HL-60/S4 (cell line): ENCODE results near the gene ABCC11.

Experiments
- in situ Hi-C: fragments of 300-500 bp; cut with MboI; formaldehyde crosslinking; loops from 2 replicates; pipeline ENCODE4 v1.14.3; 2022; ENCODE audit warnings: low sequenced_read_pairs

Gene ABCC11

DNA sequence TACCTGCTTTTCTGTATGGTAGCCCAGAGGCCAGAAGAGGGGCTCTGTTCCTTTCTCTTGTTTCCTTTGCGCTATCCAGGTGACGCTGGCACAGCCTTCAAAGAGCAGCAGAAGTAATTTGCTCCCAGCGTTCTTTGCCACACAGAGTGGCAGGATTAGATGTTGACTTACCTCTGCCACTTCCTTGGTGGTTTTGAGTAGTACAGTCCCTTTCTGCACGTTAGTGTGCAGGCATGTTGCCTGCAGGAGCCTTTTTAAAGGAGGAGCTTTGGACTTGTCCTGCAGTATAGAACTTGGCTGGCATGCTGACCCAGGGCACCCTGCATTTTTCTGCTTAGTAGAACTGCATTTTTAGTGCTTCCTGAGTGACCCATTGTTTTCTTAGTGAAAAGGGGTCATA lies at the start of gene ABCC11:
TSS of gene ABCC11 (minus strand) at position 229 of the 400 bp plus-strand sequence. CDS start 15,618 bp downstream, outside the sequence.
- in situ Hi-C loops = no loop called here

DNA sequence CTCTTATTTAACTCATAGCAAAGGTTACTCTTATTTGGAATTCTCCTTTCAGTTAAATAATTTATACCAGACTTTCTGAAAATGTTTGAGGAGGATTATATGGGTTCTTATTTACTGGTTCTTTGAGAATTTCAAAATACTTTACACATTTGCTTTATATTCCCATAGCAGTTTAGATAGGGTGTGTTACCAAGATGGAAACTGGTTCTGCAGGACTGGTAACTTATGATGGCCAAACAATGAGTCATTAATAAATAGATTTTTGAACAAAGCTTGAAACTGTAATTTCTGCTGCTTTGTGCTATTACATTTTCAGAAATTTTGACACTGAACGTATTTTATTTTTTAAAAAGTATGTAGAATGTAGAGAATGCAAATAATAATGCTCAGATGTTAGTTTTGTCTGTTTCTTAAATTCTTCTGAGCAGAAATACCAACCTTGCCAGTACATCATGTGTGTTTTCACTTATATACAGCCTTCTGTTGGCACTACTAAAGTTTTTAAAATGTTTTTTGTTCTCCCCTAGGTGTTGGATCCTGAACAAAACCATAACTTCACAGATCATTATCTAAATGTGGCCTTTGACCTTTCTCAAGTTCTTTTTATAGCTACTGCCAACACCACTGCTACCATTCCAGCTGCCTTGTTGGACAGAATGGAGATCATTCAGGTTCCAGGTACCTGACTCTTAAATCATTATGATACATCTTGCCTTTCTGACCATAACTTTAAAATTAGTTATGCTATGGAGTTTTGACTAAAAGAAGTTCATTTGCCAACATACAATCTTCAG lies 48.3 kb upstream of the ABCC11 start:
- in situ Hi-C loops = no loop called here

DNA sequence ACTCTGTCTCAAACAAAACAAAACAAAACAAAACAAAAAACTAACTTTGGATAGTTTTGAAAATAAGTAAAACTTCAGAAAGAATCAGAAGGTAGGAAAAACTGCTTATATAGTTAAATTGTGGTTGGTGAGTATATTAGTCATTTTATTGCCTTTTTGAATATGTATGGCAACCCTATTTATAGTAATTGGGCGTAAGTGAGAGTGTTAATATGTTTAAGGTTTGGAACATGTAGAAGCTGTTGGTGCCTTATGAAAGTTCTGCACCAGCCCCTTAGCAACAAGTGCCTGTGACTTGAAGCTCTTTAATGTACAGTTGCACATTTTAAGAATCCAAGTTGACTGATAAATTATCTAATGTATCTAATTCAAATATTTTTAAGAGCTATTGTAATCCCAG lies 47.4 kb upstream of the ABCC11 start:
- in situ Hi-C loops = no loop called here

DNA sequence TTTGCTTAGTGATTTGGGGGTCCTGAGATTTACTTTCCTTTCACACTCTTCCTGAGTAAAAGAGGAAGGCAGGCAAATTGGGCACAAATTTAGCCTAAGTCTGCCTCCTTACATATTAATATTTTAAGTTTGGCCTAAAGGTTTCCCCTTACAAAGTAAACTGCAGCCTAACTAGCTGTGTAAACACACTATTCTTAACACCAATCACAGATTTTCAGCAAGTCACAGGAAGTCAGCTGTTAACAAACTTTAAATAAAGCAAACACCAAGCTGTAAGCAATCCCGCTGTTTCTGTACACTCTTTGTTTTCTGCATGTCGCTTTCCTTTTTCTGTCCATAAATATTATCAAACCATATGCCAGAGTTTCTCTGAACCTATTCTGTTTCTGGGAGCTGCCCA lies 45.1 kb upstream of the ABCC11 start:
- in situ Hi-C loops = no loop called here

DNA sequence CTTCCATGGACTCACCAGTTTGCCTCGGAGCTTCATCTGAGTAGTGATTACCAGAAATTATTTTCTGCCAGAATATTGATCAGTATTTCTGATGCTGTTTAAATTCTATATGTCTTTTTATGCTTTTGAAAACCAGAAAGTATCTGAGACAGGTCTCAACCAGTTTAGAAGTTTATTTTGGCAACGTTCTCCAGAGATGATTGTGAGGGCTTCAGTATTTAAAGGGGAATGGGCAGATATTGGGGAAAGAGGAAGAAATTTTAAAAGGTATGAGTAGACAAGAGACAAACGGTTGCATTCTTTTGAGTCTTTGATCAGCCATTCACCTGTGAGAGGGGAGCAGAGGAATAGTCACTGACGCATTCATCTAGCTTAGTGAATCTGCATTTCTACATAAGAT lies 44.4 kb upstream of the ABCC11 start:
- in situ Hi-C loops = no loop called here

DNA sequence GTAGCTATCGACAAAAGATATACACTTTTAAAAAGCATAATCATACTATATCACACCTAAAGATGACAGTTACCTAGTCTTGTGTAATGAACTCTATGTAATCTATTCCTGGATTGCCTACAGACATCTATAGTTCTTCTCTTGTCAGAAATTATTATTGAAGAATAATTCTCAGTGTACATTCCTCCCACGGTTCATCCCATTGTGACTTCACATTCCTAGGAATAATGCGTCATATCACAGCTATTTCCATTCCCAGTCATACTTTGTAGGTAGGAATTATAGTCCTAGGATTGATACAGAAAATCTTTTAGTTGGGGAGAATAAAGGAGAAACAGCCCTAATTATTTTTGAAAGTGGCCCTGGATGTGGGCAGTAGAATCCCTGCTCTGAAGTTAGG lies 44.0 kb upstream of the ABCC11 start:
- in situ Hi-C loops = no loop called here

DNA sequence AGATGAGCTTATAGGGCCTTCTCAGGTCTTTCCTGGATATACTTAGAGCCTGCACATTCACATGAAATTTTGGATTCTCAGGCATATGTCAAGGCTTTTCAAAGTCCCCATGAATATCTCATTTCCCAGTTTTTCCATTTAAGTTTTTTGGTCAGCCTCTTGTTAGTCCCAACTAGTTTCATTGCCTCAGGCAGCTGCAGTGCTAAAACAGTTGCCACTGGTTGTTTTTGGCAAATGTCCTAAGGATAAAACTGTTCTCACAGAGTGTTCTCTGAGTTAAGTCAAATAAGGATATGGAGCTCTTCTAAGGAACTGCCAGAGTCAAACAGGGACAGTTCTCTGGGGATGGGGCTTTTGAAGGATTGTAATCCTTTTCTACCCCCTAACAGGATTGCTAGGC lies 39.9 kb upstream of the ABCC11 start:
- in situ Hi-C loops = no loop called here

DNA sequence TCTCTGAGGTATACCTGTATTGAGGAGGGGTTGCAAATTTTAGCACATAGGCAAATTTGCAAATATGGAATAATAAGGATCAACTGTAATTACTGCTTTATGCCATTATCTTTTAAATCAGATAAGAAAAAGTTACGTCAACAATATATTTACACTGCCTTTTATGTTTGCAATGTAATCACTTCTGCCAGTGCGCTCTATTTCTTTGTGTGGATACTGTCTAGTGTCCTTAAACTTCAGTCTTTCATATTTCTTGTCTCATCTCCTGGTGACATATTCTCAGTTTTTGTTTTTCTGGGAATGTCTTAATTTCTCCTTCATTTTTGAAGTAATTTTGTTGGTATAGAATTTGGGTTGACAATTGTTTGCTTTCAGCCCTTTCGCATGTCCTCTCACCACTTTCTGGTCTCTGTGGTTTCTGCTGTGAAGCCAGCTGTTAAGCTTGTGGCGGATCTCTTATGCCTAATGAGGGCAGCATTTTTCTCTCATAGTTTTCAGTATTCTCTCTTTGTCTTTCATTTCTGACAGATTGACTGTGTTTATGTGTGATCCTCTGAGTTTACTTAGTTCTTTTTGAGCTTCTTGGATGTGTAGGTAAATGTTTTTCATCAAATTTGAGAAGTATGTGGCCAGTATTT lies 37.6 kb upstream of the ABCC11 start:
- in situ Hi-C loops = no loop called here

DNA sequence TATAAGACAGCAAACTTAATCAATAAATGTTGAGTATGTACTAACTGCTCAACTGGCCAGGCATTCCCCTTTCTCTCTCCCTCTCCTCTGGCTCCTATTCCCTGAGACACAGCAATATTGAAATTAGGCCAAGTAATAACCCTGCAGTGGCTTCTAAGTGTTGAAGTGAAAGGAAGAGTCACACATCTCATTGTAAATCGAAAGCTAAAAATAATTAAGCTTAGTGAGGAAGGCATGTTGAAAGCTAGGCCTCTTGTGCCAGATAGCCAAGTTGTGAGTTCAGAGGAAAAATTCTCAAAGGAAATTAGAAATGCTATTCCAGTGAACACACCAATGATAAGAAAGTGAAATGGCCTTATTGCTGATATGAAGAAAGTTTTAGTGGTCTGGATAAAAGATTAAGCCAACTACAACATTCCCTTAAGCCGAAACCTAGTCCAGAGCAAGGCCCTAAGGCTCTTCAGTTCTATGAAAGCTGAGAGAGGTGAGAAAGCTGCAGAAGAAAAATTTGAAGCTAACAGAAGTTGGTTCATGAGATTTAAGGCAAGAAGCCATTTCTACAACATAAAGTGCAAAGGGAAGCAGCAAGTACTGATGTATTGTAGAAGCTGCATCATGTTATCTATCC lies 35.4 kb upstream of the ABCC11 start:
- in situ Hi-C loops = no loop called here

DNA sequence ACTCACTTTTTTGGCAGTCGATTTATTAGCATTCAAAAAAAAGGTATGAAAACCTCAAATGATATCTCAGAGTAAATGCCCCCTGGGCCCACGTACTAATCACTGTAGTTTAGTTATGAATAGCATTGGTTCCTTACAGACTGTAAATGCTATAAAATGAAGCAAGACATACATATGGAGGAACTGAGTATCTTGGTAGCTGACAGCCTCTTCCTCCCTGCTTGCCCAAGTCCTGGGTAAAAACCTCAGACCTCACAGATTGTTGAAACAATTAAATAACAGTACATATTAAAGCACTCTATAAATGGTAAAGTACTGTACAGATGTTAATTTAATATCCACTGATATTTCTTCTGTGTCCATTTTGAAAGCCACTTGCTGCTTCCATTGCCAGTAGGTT lies 33.2 kb upstream of the ABCC11 start:
- in situ Hi-C loops = no loop called here

DNA sequence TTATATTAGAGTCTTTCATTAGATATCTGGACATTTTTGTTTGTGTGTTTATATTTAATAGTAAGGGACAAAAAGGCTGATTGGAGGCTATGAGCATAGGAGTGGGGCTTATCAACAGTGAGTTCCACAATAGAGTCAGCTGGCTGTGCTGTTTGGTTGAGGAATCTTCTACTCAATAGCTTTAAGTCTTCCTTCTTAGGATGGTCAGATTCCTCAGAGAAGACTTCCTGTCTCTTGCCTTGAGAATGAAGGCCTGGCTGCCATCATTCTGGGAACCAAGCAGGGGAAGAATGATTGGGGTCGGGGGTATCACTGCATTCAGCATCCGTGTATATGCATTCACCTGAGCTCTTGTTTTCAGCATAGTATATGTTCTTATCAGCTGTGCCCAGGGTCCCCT lies 31.9 kb upstream of the ABCC11 start:
- in situ Hi-C loops = no loop called here

DNA sequence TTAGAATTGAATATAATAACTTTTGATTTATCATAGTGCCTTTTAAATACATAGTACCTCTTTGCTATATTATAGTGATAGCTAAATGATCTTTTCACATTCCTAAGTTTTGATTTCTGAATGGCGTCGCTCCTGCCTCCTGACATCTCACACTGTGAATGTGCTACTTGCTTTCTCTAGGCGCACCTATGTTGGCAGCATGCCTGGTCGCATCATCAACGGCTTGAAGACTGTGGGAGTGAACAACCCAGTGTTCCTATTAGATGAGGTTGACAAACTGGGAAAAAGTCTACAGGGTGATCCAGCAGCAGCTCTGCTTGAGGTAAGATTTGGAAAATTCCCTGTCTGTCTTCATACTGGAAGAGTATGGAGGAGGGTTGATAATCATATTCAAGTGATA lies 29.8 kb upstream of the ABCC11 start:
- in situ Hi-C loops = no loop called here

DNA sequence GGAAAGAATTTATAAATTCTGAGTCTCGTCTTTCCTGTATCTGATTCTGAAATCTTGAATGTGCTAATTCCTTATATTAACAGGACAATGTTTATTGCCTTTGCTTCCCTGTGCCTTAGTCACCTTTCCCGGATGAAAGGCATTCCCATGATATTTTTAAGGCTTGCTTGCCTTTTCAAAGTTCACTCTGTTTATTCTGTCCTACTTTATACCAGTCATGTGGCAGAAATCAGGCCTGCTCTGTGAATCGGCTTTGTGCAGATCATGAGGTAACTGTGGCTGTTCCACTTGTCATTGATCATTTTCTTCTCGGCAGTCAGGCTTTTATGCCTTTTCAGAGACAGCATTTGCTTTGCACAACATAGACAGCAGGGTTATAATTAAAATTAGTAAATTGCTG lies 28.8 kb upstream of the ABCC11 start:
- in situ Hi-C loops = no loop called here

DNA sequence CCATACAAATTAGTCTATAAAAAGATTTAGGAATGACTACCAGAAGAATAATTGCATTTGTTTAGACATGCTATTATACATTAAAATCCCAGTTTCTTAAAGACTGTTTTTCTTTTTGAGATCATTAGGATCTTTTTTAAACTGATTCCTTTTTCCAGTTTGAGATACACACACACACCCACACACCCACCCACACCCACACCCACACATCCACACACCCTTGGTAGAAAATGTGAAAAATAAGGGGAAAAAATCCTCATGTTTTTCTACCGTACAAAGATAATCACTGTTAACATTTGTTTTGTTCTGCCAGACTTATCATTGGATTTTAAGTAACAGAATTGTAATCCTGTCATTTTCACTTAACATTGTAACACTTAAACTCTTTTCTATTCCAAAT lies 27.1 kb upstream of the ABCC11 start:
- in situ Hi-C loops = no loop called here

DNA sequence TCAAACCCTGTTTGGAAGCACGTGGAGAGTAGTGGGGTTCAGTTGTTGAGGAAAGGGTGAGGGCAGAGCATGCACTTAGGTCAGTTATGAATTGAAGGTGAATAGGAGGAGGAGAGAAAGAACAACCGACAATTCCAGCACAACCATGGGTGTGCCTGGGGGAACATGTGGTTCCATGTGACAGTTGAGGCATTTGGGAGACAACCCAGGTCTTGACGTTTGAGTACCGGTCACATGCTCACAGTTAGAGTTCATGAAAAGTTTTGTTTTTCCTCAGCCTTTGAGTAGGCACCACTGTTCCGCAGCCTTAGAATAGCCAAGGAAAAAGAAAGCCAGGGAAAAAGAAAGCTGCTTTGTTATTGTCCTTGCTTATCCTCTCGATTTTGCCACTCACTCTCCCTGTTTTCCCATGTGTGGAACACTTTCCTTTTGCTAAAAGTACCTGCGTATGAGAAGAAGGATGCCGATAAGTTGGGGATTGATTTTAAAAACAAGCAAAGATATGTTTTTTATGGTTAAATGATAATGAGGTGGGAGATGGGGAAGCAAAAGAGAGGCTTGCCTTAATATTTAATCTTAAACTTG lies 25.6 kb upstream of the ABCC11 start:
- in situ Hi-C loops = no loop called here

DNA sequence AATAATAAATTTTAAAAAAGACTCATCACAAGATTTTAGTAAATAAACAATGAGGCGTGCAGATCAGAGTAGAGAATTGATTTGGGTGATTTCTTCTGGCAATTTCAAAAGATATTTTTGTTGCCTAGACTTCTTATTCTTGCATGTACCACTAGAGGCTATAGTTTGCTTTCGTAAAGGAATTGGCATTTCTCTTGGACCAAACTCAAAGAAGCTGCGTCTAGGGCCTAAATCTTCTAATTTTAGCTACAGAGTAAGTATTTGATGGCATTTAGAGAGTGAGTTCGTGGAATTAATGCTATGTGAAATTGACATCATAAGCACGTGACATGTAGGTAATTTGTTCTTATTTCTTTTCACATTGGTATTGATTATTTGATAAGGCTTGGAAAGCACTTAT lies 24.4 kb upstream of the ABCC11 start:
- in situ Hi-C loops = no loop called here

DNA sequence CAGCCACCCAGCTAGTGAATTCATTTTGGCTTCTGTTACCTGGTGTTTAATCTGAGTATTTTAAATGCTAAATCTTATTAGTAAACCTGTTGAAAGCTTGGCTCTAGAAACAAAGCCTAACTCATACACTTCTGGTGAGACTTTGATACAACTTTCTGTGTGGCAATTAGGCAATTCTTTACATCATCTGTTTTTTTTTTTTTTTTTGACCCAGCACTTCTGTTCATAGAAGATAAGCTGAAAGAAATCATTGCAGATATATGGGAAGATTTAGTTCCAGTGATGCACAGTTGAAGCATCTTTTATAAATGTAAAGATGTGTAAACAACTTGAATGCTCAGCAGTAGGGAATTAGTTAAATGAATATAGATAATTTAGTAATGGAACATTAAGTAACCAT lies 21.7 kb upstream of the ABCC11 start:
- in situ Hi-C loops = no loop called here

DNA sequence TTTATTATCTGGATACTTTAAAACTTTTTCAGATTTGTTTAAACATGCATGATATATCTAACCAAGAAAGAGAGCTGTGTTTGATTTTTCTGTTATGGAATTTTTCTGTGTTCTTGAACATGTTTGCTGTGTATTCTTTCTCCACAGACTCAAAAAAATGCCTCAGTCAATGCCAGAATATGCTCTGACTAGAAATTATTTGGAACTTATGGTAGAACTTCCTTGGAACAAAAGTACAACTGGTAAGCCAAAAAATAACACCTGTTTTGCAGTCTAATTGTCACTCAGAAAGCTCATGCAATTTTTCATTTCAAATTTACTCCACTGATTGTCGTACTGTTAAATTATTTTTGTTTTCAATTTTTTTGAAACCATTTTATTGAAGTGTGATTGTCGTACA lies 15.3 kb upstream of the ABCC11 start:
- in situ Hi-C loops = no loop called here

DNA sequence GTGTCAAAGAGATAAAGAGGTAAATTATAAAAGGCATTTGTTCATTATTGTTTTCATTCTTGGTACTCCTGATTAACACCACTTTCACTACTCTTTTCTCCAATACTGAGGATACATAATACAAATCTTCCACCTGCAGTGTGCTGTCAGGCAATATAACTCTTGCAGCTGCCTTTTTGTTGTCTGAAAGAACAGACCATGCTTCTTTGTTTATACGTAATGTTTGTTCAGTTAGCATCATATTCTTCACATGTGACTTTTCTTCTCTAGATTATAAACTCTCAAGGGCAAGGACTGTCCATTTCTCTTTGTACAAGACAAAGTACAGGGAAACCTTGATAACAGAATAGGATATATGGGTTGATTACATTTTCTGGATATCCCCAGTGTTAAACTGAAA lies 14.2 kb upstream of the ABCC11 start:
- in situ Hi-C loops = no loop called here

DNA sequence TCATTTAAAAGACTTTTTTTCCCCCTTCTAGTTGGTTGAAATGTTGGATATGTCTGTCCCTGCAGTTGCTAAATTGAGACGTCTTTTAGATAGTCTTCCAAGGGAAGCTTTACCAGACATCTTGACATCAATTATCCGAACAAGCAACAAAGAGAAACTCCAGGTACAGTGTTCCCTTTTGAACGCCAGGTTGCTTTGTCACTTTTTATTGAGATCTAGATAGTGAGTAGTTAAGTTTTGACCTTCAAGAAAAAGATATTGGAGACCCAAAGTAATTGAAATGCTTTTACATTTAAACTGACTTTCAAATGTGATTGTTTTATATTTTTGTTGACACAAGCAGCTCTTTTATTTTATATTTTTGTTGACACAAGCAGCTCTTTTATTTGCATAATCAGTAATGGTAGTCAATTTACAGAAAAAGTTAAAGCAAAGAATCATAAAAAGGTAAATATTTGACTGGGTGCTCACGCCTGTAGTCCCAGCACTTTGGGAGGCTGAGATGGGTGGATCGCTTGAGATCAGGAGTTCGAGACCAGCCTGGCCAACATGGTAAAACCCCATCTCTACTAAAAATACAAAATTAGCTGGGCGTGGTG lies 9.3 kb upstream of the ABCC11 start:
- in situ Hi-C loops = no loop called here

DNA sequence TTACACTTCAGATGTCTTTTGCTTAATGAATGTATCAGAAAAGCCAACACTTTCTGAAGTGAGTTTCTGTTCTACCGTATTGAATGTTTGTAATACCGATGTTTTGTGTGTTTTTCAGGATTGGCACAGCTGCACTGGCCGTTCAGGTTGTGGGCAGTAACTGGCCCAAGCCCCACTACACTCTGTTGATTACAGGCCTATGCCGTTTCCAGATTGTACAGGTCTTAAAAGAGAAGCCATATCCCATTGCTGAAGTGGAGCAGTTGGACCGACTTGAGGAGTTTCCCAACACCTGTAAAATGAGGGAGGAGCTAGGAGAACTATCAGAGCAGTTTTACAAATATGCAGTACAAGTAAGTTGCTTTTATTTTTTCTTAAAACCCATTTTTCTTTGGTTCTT lies 4.7 kb upstream of the ABCC11 start:
- in situ Hi-C loops = no loop called here
